ENCODE data around the gene SAMD11.

SAMD11 gene

DNA sequence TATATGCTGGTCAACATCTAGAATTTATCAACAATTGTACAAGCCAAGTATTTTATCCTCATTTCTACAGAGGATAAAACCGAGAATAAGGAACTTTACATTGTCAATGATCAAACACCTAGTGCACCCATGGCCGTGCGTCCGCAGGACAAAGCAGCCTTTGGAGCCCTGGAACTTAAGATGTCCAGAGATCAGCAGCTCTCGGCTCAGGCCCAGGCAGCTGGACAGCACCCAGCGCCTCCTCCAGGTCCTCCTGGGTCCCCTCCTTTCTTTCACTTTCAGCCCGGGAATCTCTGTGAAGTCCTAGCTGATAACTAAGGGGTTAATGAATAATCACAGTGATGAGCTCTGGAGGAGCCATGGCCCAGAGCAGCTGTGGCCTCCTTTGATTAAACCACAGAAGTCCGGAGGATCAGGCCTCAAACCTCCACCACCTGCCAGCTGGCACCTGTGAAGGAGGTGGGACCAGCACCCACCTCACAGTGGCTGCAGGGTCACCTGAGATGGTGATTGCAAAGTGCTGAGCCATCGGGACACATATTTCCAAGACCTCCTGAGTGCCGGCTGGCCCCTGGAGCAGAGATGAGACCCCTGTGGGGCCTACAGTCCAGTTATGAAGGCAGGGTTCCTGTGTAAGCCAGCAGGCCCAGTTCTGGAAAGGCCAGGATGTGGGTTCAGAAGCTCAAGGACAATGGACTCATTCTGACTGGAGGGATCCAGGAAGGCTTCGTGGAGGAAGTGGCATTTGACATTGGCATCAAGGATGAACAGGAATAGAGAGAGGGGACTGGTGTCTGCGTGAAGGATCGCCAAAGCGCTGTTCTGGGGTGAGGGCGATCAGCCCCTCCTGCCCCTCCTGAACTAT, 11.6 kb upstream of the SAMD11 start:
- TF ChIP-seq, protein P1, sequence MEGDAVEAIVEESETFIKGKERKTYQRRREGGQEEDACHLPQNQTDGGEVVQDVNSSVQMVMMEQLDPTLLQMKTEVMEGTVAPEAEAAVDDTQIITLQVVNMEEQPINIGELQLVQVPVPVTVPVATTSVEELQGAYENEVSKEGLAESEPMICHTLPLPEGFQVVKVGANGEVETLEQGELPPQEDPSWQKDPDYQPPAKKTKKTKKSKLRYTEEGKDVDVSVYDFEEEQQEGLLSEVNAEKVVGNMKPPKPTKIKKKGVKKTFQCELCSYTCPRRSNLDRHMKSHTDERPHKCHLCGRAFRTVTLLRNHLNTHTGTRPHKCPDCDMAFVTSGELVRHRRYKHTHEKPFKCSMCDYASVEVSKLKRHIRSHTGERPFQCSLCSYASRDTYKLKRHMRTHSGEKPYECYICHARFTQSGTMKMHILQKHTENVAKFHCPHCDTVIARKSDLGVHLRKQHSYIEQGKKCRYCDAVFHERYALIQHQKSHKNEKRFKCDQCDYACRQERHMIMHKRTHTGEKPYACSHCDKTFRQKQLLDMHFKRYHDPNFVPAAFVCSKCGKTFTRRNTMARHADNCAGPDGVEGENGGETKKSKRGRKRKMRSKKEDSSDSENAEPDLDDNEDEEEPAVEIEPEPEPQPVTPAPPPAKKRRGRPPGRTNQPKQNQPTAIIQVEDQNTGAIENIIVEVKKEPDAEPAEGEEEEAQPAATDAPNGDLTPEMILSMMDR (IDR thresholded peaks at IDR 0.05; ENCODE audit: low read depth, low read length, missing control alignments) = no peak
- no peak for DNase-seq (ENCODE audit: low read depth)
- no peak overlapping the region for H3K4me3 ChIP-seq (ENCODE audit: low read depth, low read length)
- in situ Hi-C loops (cut with HindIII; ENCODE audit: low sequenced_read_pairs) = no loop called here

DNA sequence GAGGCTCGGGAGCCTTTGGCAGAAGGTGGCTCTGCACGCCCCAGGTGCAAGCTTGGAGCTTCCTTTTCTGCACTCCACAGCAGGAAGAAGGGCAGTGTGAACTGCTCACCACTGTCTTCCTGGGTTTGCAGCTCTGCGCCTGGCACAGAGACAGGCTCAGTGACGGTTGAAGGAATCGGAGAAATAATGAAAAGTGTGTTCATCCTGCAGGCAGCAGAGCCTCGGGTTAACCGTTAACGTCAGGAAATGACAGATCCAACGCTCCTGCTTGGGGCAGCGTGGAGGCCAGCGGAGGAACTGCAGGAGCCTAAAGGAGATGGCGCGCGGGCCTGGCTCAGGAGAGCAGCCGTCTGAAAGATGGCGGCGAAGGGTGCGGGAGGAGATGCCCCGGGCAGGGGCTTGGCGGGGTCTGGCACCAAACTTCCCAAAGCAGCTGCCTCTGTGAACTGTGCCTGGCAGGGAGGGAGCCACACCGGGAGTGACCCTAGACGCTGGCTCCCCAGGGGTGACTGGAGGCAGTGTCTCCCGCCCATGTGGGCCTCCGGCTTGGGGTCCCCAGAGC, 10.9 kb upstream of the SAMD11 start:
- H3K4me3 ChIP-seq (ENCODE audit: low read depth, low read length) = no peak overlapping the region
- in situ Hi-C loops (cut with HindIII; ENCODE audit: low sequenced_read_pairs) = no loop called here
- DNase-seq (ENCODE audit: low read depth) = no peak
- TF ChIP-seq, protein P1 (IDR thresholded peaks at IDR 0.05; ENCODE audit: low read depth, low read length, missing control alignments) = peak; percentile 40

DNA sequence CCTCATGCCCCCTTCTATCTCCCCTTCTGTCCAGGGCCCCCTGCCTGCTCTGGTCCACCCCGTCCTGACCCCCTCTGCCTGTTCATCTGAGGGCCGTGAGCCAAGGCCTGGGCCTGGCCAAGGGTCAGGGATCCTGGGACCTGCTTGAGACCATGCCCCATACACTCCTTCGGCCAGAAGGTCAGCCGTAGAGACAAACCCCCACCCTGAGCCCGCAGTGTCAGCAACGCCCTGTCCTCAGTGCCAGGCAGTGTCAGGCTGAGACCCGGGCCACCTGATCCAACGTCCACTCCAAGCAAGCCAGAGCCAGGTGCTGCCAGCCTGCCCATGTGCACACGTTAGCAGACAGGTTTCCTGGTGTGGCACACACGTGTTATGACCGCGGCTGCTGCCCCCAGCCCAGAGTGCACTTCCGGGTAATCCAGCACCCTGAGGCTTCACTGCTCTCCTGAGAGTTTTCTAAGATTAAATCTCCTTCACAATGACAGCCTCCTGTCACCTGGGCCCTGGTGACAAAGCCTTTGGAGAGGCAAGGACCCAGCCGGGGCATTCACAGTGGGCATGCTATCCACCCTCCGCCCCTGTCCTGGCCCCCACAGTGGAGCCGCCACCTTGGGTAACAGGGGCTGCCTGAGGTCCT, 10.1 kb upstream of the SAMD11 start:
- DNase-seq (ENCODE audit: low read depth) = no peak
- TF ChIP-seq, protein P1 (IDR thresholded peaks at IDR 0.05; ENCODE audit: low read depth, low read length, missing control alignments) = no peak

DNA sequence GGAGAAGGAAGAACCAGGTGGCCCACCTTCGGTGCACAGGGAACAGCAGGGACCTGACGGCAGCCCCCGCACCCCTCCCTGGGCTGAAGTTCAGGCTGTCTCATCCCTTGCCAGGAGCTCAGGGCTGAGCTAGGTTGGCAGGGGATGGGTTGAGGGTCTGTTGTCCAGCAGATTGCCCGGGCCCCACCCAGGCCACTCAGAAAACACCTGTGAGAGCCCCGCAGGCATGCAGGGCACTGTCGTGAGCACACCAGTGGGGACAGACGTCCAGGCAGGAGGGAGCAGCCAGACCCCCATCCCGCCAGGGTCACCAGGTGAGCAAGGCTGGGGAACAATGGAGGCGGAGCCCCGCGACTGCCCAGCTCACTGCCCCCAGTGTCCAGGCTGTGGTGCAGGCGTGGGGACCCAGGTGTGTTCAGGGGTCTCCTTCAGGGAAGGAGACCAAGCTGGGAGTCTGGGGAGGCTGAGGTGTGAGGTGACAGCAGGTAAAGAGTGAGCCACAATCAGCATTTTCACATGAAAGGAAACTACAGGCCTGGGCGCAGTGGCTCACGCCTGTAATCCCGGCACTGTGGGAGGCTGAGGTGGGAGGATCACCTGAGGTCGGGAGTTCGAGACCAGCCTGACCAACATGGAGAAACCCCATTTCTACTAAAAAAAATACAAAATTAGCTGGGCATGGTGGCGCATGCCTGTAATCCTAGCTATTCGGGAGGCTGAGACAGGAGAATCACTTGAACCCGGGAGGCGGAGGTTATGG, 9.4 kb upstream of the SAMD11 start:
- TF ChIP-seq, protein P1 (IDR thresholded peaks at IDR 0.05; ENCODE audit: low read depth, low read length, missing control alignments) = no peak
- no peak for DNase-seq (ENCODE audit: low read depth)
- no peak overlapping the region for H3K4me3 ChIP-seq (ENCODE audit: low read depth, low read length)
- in situ Hi-C loops (cut with HindIII; ENCODE audit: low sequenced_read_pairs) = no loop called here

More for the DNA sequence above, 10.1 kb upstream of the SAMD11 start:
- H3K4me3 ChIP-seq (ENCODE audit: low read depth, low read length) = no peak overlapping the region
- in situ Hi-C loops (cut with HindIII; ENCODE audit: low sequenced_read_pairs) = no loop called here

- in situ Hi-C loops (cut with HindIII; ENCODE audit: low sequenced_read_pairs) = no loop called here
- no peak overlapping the region for H3K4me3 ChIP-seq (ENCODE audit: low read depth, low read length)
- TF ChIP-seq, protein P1 (IDR thresholded peaks at IDR 0.05; ENCODE audit: low read depth, low read length, missing control alignments) = no peak
- no peak for DNase-seq (ENCODE audit: low read depth)
Observed at GRCh38 chr1:914891-915280, 8.8 kb upstream of the SAMD11 start.
